NB4 (cell line): ENCODE results near the gene PALMD.

Source experiments
- DNase-seq: peaks from one replicate; pipeline ENCODE4 v3.0.0; 2010; ENCODE audit warnings: low read depth
- H3K4me3 ChIP-seq: one replicate; pipeline ENCODE4 v1.5.1; 2011; ENCODE audit warnings: mild to moderate bottlenecking, low read depth, low read length, moderate library complexity
- CTCF ChIP-seq: IDR thresholded peaks from one replicate; pipeline ENCODE4 v1.5.1; 2012; ENCODE audit warnings: low read depth, low read length
- MAX ChIP-seq: IDR thresholded peaks from 2 replicates; pipeline ENCODE4 v1.6.1; 2011; ENCODE audit warnings: low read depth, low read length
- MYC ChIP-seq: IDR thresholded peaks from 2 replicates; pipeline ENCODE4 v1.6.1; 2011; ENCODE audit warnings: low read depth, low read length
- POLR2A ChIP-seq: IDR thresholded peaks from 2 replicates; pipeline ENCODE4 v1.6.1; 2011; ENCODE audit warnings: mild to moderate bottlenecking; ENCODE audit not compliant: insufficient read length; ENCODE audit errors: extremely low read depth

The PALMD gene

GRCh38 chr1:99704356-99704816 lies 58.5 kb downstream of the PALMD start:
- no peak overlapping the region for H3K4me3 ChIP-seq
- DNase-seq = peak; percentile 19
- no peak for TF ChIP-seq POLR2A

GRCh38 chr1:99705385-99705784 lies 59.5 kb downstream of the PALMD start:
- TF ChIP-seq CTCF (no peak), MYC (no peak), MAX (no peak), POLR2A (no peak)
- H3K4me3 ChIP-seq = no peak overlapping the region
- DNase-seq = no peak

GRCh38 chr1:99707535-99708142 lies 61.7 kb downstream of the PALMD start:
- TF ChIP-seq MAX = no peak
- peak; percentile 70 for TF ChIP-seq CTCF
- TF ChIP-seq POLR2A = no peak
- no peak for TF ChIP-seq MYC
- no peak overlapping the region for H3K4me3 ChIP-seq
- DNase-seq = peak; percentile 69

GRCh38 chr1:99710994-99711393 lies 65.1 kb downstream of the PALMD start:
- DNase-seq = no peak
- TF ChIP-seq CTCF = no peak
- TF ChIP-seq POLR2A = no peak
- TF ChIP-seq MAX = no peak
- no peak for TF ChIP-seq MYC
- no peak overlapping the region for H3K4me3 ChIP-seq

GRCh38 chr1:99713006-99713405 lies 67.1 kb downstream of the PALMD start:
- no peak for DNase-seq
- no peak overlapping the region for H3K4me3 ChIP-seq
- TF ChIP-seq MAX (no peak), CTCF (no peak), MYC (no peak), POLR2A (no peak)

- no peak for DNase-seq
- no peak for TF ChIP-seq POLR2A
- no peak for TF ChIP-seq MAX
- H3K4me3 ChIP-seq = no peak overlapping the region
Observed at GRCh38 chr1:99717005-99717404, 71.1 kb downstream of the PALMD start.

GRCh38 chr1:99723251-99723650 lies 77.3 kb downstream of the PALMD start:
- H3K4me3 ChIP-seq = no peak overlapping the region
- no peak for DNase-seq

More at GRCh38 chr1:99723251-99723650, 77.3 kb downstream of the PALMD start:
- TF ChIP-seq MYC (no peak), MAX (no peak), CTCF (no peak), POLR2A (no peak)
